SU-DHL-6 (cell line): ENCODE results near the gene ACBD6.

Experiments
- CTCF ChIP-seq: fragments of 200-600 bp; sonication (generic); IDR thresholded peaks from one replicate; pipeline ENCODE4 v1.5.1; 2017; ENCODE audit warnings: antibody characterized with exemption, mild to moderate bottlenecking, low read length, moderate library complexity; ENCODE audit not compliant: insufficient read depth, poor library complexity, severe bottlenecking
- EZH2phosphoT487 ChIP-seq: fragments of 200-600 bp; sonication (generic), shearing (Covaris generic); conservative IDR thresholded peaks from 2 replicates; pipeline ENCODE4 v1.6.1; 2018; ENCODE audit warnings: mild to moderate bottlenecking, antibody characterized with exemption, low read length, moderate library complexity, mixed read lengths

DNA sequence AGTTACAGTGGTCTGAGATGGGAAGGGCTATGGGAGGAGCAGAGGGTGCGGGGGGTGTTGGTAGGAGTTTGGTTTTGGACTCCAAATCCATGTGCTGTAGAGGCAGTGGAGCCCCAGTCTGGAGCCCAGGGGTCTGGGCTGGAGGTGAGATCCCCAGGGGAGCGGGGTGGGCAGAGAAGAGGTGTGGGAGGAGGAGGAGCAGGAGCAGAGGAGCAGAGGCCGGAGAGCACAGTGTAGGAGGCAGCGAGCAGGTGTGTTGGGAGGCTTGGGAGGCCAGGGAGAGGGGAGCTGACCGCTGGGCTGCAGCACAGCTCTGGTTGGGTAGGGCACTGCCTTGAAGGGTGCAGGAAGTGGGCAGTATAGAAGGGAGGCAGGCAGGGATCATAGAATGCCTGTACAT is 243.4 kb downstream of the ACBD6 start:
- no peak for TF ChIP-seq CTCF
- TF ChIP-seq EZH2phosphoT487, result no peak
